NCI-H146 (cell line): ENCODE measurements around the gene MSRB1.
"Not testable (repeated sequence)": the region's sequence is repeated elsewhere in the genome, so short reads cannot be mapped to it uniquely, and the experiment has no call there.

Source experiments
- DNase-seq: peaks from one replicate; lab custom pipeline; 2025; lab: John Stamatoyannopoulos, UW

The MSRB1 gene

GRCh38 chr16:1915732-1916639 lies 27.0 kb downstream of the MSRB1 start:
- no peak for DNase-seq

GRCh38 chr16:1914988-1915387 lies 28.0 kb downstream of the MSRB1 start:
- DNase-seq: no peak

GRCh38 chr16:1914084-1914608 lies 28.9 kb downstream of the MSRB1 start:
- no peak for DNase-seq

GRCh38 chr16:1913327-1914083 lies 29.5 kb downstream of the MSRB1 start:
- DNase-seq: peak; percentile 95

GRCh38 chr16:1912215-1912543 lies 30.8 kb downstream of the MSRB1 start:
- DNase-seq: no peak

- no peak for DNase-seq
These were observed 31.4 kb downstream of the MSRB1 start for GRCh38 chr16:1911467-1912214.

- peak; percentile 86 for DNase-seq
These were observed 33.3 kb downstream of the MSRB1 start for GRCh38 chr16:1909561-1910231.

GRCh38 chr16:1908983-1909382 lies 34.0 kb downstream of the MSRB1 start:
- no peak for DNase-seq

- DNase-seq: no peak
These were observed 34.8 kb downstream of the MSRB1 start for GRCh38 chr16:1908184-1908583.

- DNase-seq: no peak
These were observed 35.7 kb downstream of the MSRB1 start for GRCh38 chr16:1907226-1907860.

- no peak for DNase-seq
These were observed 36.2 kb downstream of the MSRB1 start for GRCh38 chr16:1906846-1907165.

GRCh38 chr16:1906055-1906845 lies 36.7 kb downstream of the MSRB1 start:
- DNase-seq: no peak

- DNase-seq: peak; percentile 77
These were observed 38.9 kb downstream of the MSRB1 start for GRCh38 chr16:1903845-1904840.

GRCh38 chr16:1903220-1903574 lies 39.8 kb downstream of the MSRB1 start:
- DNase-seq: no peak

GRCh38 chr16:1902547-1903219 lies 40.3 kb downstream of the MSRB1 start:
- DNase-seq: no peak

- DNase-seq: peak; percentile 98
These were observed 42.6 kb downstream of the MSRB1 start for GRCh38 chr16:1900452-1900774.

GRCh38 chr16:1899641-1900451 lies 43.2 kb downstream of the MSRB1 start:
- DNase-seq: no peak

GRCh38 chr16:1897692-1898091 lies 45.3 kb downstream of the MSRB1 start:
- DNase-seq: not testable (repeated sequence)
